Activated CD4-positive, alpha-beta T cell treated with anti-CD3 and anti-CD28 coated beads, Interleukin-2, amount 50 U/mL, for 48 hours (primary cell): ENCODE measurements around the gene ATP2A2.
"Not testable (repeated sequence)": the region's sequence is repeated elsewhere in the genome, so short reads cannot be mapped to it uniquely, and the experiment has no call there.

Experiments
- DNase-seq, 2 experiments: peaks; one replicate each; pipeline ENCODE4 v3.0.0-alpha.2; 2020

ATP2A2 gene

GRCh38 chr12:110301065-110301806, 20.2 kb downstream of the ATP2A2 start:
- DNase-seq, result no peak

- DNase-seq, result no peak
Observed at GRCh38 chr12:110304061-110304551, 23.1 kb downstream of the ATP2A2 start.

- no peak for DNase-seq
Observed at GRCh38 chr12:110307372-110307771, 26.3 kb downstream of the ATP2A2 start.

GRCh38 chr12:110310763-110311162, 29.7 kb downstream of the ATP2A2 start:
- no peak for DNase-seq

- no peak for DNase-seq
Observed at GRCh38 chr12:110311903-110312302, 30.9 kb downstream of the ATP2A2 start.

- DNase-seq, result no peak
Observed at GRCh38 chr12:110312581-110313360, 31.7 kb downstream of the ATP2A2 start.

- DNase-seq, result no peak
Observed at GRCh38 chr12:110314308-110314707, 33.3 kb downstream of the ATP2A2 start.

- no peak for DNase-seq
Observed at GRCh38 chr12:110316861-110317260, 35.8 kb downstream of the ATP2A2 start.

GRCh38 chr12:110317911-110318310, 36.9 kb downstream of the ATP2A2 start:
- DNase-seq, result no peak

- DNase-seq, result no peak
Observed at GRCh38 chr12:110320550-110320949, 39.5 kb downstream of the ATP2A2 start.

- no peak for DNase-seq
Observed at GRCh38 chr12:110329710-110330109, 48.7 kb downstream of the ATP2A2 start.

GRCh38 chr12:110330124-110330523, 49.1 kb downstream of the ATP2A2 start:
- DNase-seq, result no peak

- DNase-seq, result no peak
Observed at GRCh38 chr12:110330544-110330943, 49.5 kb downstream of the ATP2A2 start.

GRCh38 chr12:110333201-110333600, 52.2 kb downstream of the ATP2A2 start:
- DNase-seq, result no peak

GRCh38 chr12:110335481-110336045, 54.5 kb downstream of the ATP2A2 start:
- DNase-seq, result no peak

- no peak for DNase-seq
Observed at GRCh38 chr12:110337912-110338710, 57.1 kb downstream of the ATP2A2 start.

- DNase-seq, result no peak
Observed at GRCh38 chr12:110338754-110339153, 57.7 kb downstream of the ATP2A2 start.

GRCh38 chr12:110339184-110339952, 58.3 kb downstream of the ATP2A2 start:
- DNase-seq, result no peak

GRCh38 chr12:110340261-110340660, 59.2 kb downstream of the ATP2A2 start:
- not testable (repeated sequence) for DNase-seq

- DNase-seq, result no peak
Observed at GRCh38 chr12:110340706-110341105, 59.7 kb downstream of the ATP2A2 start.

GRCh38 chr12:110342157-110342556, 61.1 kb downstream of the ATP2A2 start:
- no peak for DNase-seq

- DNase-seq, result no peak
Observed at GRCh38 chr12:110343114-110343513, 62.1 kb downstream of the ATP2A2 start.
